Activated naive CD8-positive, alpha-beta T cell treated with anti-CD3 and anti-CD28 coated beads for 36 hours (primary cell): ENCODE results near the gene SH2D7. TPM values are rescaled to one million over a fixed set of nuclear protein-coding genes. Genes with fewer than 3 reads are reported as not detected.
A peak's percentile ranks its signal among the peaks of the same experiment; 100 is the strongest.

Experiments used
- DNase-seq: peaks from one replicate; pipeline ENCODE4 v3.0.0; 2021
- H3K27ac Mint-ChIP-seq: one replicate; pipeline ENCODE4 v1.8.0; 2022; ENCODE audit warnings: mild to moderate bottlenecking, moderate library complexity, mixed read lengths
- H3K27me3 Mint-ChIP-seq: one replicate; pipeline ENCODE4 v1.8.0; 2022; ENCODE audit warnings: mild to moderate bottlenecking, mixed read lengths
- H3K36me3 Mint-ChIP-seq: one replicate; pipeline ENCODE4 v1.8.0; 2021; ENCODE audit warnings: mild to moderate bottlenecking, mixed read lengths
- H3K4me1 Mint-ChIP-seq: one replicate; pipeline ENCODE4 v1.8.0; 2021; ENCODE audit warnings: mixed read lengths
- H3K4me3 Mint-ChIP-seq: one replicate; pipeline ENCODE4 v1.8.0; 2022; ENCODE audit warnings: mild to moderate bottlenecking, moderate library complexity, mixed read lengths
- H3K9me3 Mint-ChIP-seq: one replicate; pipeline ENCODE4 v1.8.0; 2022; ENCODE audit warnings: mixed read lengths
- total RNA-seq, 2 experiments: library from RNA; stranded (reverse); gene quantifications; one replicate each; pipeline ENCODE4 v1.2.3, GENCODE V29; 2021

SH2D7 gene
- total RNA-seq, 2 experiments from 2014 or later: not detected

GRCh38 chr15:78102211-78102610 is 9.8 kb downstream of the SH2D7 start:
- H3K36me3 Mint-ChIP-seq: no peaks in the 10 kb centered on the region
- H3K27ac Mint-ChIP-seq: no peak overlapping the region
- peaks cover 43% of the 10 kb centered on the region for H3K4me1 Mint-ChIP-seq
- H3K4me3 Mint-ChIP-seq: no peak overlapping the region
- no peaks in the 10 kb centered on the region for H3K27me3 Mint-ChIP-seq
- no peaks in the 10 kb centered on the region for H3K9me3 Mint-ChIP-seq
- no peak for DNase-seq

GRCh38 chr15:78102741-78103140 is 10.4 kb downstream of the SH2D7 start:
- Mint-ChIP-seq H3K27ac (peak overlapping the region; percentile 84), H3K36me3 (no peaks in the 10 kb centered on the region), H3K4me3 (no peak overlapping the region), H3K9me3 (no peaks in the 10 kb centered on the region), H3K27me3 (no peaks in the 10 kb centered on the region), H3K4me1 (peaks cover 43% of the 10 kb centered on the region)
- DNase-seq: no peak

- Mint-ChIP-seq H3K27me3 (no peaks in the 10 kb centered on the region), H3K4me1 (peaks cover 45% of the 10 kb centered on the region), H3K9me3 (no peaks in the 10 kb centered on the region), H3K36me3 (no peaks in the 10 kb centered on the region), H3K27ac (peak overlapping the region; percentile 84), H3K4me3 (peak overlapping the region; percentile 43)
- peak; percentile 67 for DNase-seq
These were observed 11.2 kb downstream of the SH2D7 start for GRCh38 chr15:78103406-78104118.

DNA sequence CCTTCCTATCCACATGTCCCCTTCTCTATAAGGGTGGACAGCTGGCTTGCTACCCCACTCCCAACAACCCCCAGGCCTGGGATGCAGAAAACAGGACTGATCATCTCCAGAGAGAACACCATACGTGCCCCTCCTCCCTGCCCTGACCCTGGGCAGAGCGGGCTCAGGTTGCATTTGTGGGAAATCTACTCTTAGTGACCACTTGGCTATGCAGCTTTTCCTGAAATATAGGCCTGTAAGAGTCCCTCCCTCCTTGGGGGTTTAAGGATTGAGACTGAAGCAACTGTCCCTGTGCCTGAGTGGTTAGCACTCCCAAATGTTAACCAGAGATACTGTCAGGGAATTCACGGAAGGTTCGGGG is 11.7 kb downstream of the SH2D7 start:
- H3K4me3 Mint-ChIP-seq: peak overlapping the region; percentile 43
- H3K4me1 Mint-ChIP-seq: peaks cover 45% of the 10 kb centered on the region
- no peaks in the 10 kb centered on the region for H3K9me3 Mint-ChIP-seq
- H3K27ac Mint-ChIP-seq: peak overlapping the region; percentile 83
- DNase-seq: no peak
- no peaks in the 10 kb centered on the region for H3K27me3 Mint-ChIP-seq
- no peaks in the 10 kb centered on the region for H3K36me3 Mint-ChIP-seq

- Mint-ChIP-seq H3K4me3 (no peak overlapping the region), H3K27ac (peak overlapping the region; percentile 83), H3K36me3 (no peaks in the 10 kb centered on the region), H3K27me3 (no peaks in the 10 kb centered on the region), H3K9me3 (no peaks in the 10 kb centered on the region), H3K4me1 (peaks cover 45% of the 10 kb centered on the region)
- DNase-seq: no peak
These were observed 12.5 kb downstream of the SH2D7 start for GRCh38 chr15:78104566-78105475.

- Mint-ChIP-seq H3K4me3 (no peak overlapping the region), H3K27me3 (no peaks in the 10 kb centered on the region), H3K9me3 (no peaks in the 10 kb centered on the region), H3K36me3 (no peaks in the 10 kb centered on the region), H3K4me1 (peaks cover 45% of the 10 kb centered on the region), H3K27ac (peak overlapping the region; percentile 32)
- no peak for DNase-seq
These were observed 13.3 kb downstream of the SH2D7 start for GRCh38 chr15:78105476-78106241.

- DNase-seq: no peak
- H3K27ac Mint-ChIP-seq: no peak overlapping the region
- H3K27me3 Mint-ChIP-seq: no peaks in the 10 kb centered on the region
- no peaks in the 10 kb centered on the region for H3K9me3 Mint-ChIP-seq
- no peak overlapping the region for H3K4me3 Mint-ChIP-seq
- no peaks in the 10 kb centered on the region for H3K36me3 Mint-ChIP-seq
- peaks cover 43% of the 10 kb centered on the region for H3K4me1 Mint-ChIP-seq
These were observed 15.1 kb downstream of the SH2D7 start for GRCh38 chr15:78107471-78107870.

GRCh38 chr15:78108300-78109084 is 16.1 kb downstream of the SH2D7 start:
- H3K27me3 Mint-ChIP-seq: no peaks in the 10 kb centered on the region
- H3K9me3 Mint-ChIP-seq: no peaks in the 10 kb centered on the region
- H3K27ac Mint-ChIP-seq: no peak overlapping the region
- H3K4me3 Mint-ChIP-seq: no peak overlapping the region
- H3K36me3 Mint-ChIP-seq: no peaks in the 10 kb centered on the region
- peak; percentile 81 for DNase-seq
- H3K4me1 Mint-ChIP-seq: peaks cover 38% of the 10 kb centered on the region

- no peak for DNase-seq
- Mint-ChIP-seq H3K27ac (no peak overlapping the region), H3K27me3 (no peaks in the 10 kb centered on the region), H3K36me3 (no peaks in the 10 kb centered on the region), H3K9me3 (no peaks in the 10 kb centered on the region), H3K4me3 (no peak overlapping the region), H3K4me1 (peaks cover 31% of the 10 kb centered on the region)
These were observed 16.8 kb downstream of the SH2D7 start for GRCh38 chr15:78109156-78109555.

DNA sequence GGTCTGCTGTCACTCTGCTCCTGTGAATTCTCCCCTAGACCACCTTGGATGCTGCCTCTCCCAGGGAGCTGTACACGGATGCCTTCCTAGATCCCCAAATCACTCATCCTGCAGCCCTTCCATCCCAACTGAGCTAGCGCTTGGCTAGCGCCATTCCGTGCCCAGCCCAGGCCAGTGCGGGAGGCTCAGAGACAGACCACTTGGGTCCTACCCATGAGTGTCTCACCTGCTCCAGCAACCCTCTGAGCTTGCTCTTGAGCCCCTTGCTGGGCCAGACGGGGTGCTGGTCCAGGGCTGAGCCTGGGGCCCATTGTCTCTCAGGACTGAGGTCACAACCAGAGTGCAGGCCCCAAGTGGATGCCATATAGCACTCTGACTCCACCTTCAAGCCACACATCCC is 17.7 kb downstream of the SH2D7 start:
- no peak overlapping the region for H3K4me3 Mint-ChIP-seq
- H3K4me1 Mint-ChIP-seq: peaks cover 22% of the 10 kb centered on the region
- no peaks in the 10 kb centered on the region for H3K36me3 Mint-ChIP-seq
- DNase-seq: no peak
- H3K27ac Mint-ChIP-seq: no peak overlapping the region
- H3K27me3 Mint-ChIP-seq: no peaks in the 10 kb centered on the region
- H3K9me3 Mint-ChIP-seq: no peaks in the 10 kb centered on the region

DNA sequence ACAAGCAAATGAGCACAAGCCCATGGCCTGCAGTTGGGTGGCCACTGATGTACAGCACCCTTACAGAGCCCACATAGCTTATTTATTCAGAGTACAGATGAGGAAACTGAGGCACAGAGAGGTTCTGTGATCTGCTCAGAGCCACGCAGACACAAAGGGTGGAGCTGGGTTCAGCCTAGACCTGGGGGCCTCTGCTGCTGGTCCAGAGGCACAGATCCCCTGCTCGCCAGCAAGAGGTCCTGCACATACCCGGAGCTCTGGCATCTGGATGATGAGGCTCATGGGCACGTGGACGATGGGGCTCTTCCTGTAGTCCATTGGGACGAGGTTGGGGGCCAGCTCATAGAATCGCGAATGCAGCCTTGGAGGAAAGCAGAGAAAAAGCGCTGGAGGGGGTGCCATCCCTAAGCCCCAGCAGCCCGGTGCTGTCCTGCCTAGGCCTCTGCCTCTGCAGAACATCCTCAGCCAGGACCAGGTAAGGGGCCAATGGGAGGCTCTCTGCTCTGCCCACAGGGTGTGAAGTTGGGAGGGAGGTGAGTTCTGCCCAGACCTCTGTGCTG is 18.6 kb downstream of the SH2D7 start:
- no peaks in the 10 kb centered on the region for H3K27me3 Mint-ChIP-seq
- H3K9me3 Mint-ChIP-seq: no peaks in the 10 kb centered on the region
- H3K27ac Mint-ChIP-seq: no peak overlapping the region
- no peak overlapping the region for H3K4me3 Mint-ChIP-seq
- no peaks in the 10 kb centered on the region for H3K36me3 Mint-ChIP-seq
- no peak for DNase-seq
- H3K4me1 Mint-ChIP-seq: peaks cover 13% of the 10 kb centered on the region

GRCh38 chr15:78111788-78112187 is 19.4 kb downstream of the SH2D7 start:
- Mint-ChIP-seq H3K36me3 (no peaks in the 10 kb centered on the region), H3K27ac (no peak overlapping the region), H3K4me3 (no peak overlapping the region), H3K4me1 (peaks cover 7% of the 10 kb centered on the region), H3K27me3 (no peaks in the 10 kb centered on the region), H3K9me3 (no peaks in the 10 kb centered on the region)
- DNase-seq: no peak

DNA sequence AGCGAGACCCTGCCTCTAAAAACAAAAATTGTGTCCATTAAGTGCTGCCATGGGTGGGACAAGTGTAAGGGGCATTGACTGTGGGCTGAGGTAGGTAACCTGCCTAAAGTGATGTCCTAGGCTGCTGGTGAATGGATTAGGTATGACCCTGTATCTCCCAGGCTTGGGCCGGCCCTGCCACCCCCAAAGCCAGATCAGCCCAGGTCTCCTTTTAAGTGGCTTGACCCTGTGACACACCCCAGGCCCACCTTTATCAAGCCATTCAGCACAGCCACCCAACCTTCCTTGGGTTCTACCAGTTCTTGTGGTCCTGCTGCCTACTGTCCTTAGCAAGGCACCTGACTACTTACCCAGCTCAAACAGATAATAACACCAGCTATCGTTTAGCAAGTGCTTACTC is 20.2 kb downstream of the SH2D7 start:
- Mint-ChIP-seq H3K9me3 (no peaks in the 10 kb centered on the region), H3K27ac (no peak overlapping the region), H3K36me3 (no peaks in the 10 kb centered on the region), H3K27me3 (no peaks in the 10 kb centered on the region), H3K4me3 (no peak overlapping the region), H3K4me1 (peaks cover 7% of the 10 kb centered on the region)
- DNase-seq: no peak

- no peak overlapping the region for H3K4me3 Mint-ChIP-seq
- peaks cover 4% of the 10 kb centered on the region for H3K4me1 Mint-ChIP-seq
- H3K27me3 Mint-ChIP-seq: no peaks in the 10 kb centered on the region
- H3K9me3 Mint-ChIP-seq: no peaks in the 10 kb centered on the region
- no peak for DNase-seq
- H3K27ac Mint-ChIP-seq: no peak overlapping the region
- no peaks in the 10 kb centered on the region for H3K36me3 Mint-ChIP-seq
These were observed 28.2 kb downstream of the SH2D7 start for GRCh38 chr15:78120523-78120922.
